GM21390 (cell line): ENCODE results near the gene PEX19.
"Not testable (repeated sequence)": the region's sequence is repeated elsewhere in the genome, so short reads cannot be mapped to it uniquely, and the experiment has no call there.

Source experiments
- ATAC-seq: cut with Tn5 transposase; IDR thresholded peaks from one replicate; pipeline ENCODE4 v1.9.1; 2021; ENCODE audit not compliant: unreplicated experiment

The PEX19 gene

GRCh38 chr1:160284782-160285344 is at the start of gene PEX19:
Gene PEX19 (minus strand): TSS chr1:160285133. CDS start chr1:160285124, 9 bp downstream.
- peak; percentile 96 for ATAC-seq

GRCh38 chr1:160332516-160332915 is 47.6 kb upstream of the PEX19 start:
- ATAC-seq = no peak

- ATAC-seq = no peak
Observed at GRCh38 chr1:160330119-160330518, 45.2 kb upstream of the PEX19 start.

- no peak for ATAC-seq
Observed at GRCh38 chr1:160328184-160328583, 43.3 kb upstream of the PEX19 start.

GRCh38 chr1:160326418-160326817 is 41.5 kb upstream of the PEX19 start:
- ATAC-seq = no peak

- no peak for ATAC-seq
Observed at GRCh38 chr1:160325252-160325651, 40.3 kb upstream of the PEX19 start.

GRCh38 chr1:160322831-160323230 is 37.9 kb upstream of the PEX19 start:
- ATAC-seq = no peak

- ATAC-seq = no peak
Observed at GRCh38 chr1:160315359-160315758, 30.4 kb upstream of the PEX19 start.

- ATAC-seq = no peak
Observed at GRCh38 chr1:160309571-160309970, 24.6 kb upstream of the PEX19 start.

GRCh38 chr1:160309185-160309557 is 24.2 kb upstream of the PEX19 start:
- ATAC-seq = no peak

- no peak for ATAC-seq
Observed at GRCh38 chr1:160308451-160309184, 23.7 kb upstream of the PEX19 start.

GRCh38 chr1:160307118-160307791 is 22.3 kb upstream of the PEX19 start:
- no peak for ATAC-seq

- no peak for ATAC-seq
Observed at GRCh38 chr1:160300173-160300572, 15.2 kb upstream of the PEX19 start.

GRCh38 chr1:160296036-160296435 is 11.1 kb upstream of the PEX19 start:
- ATAC-seq = no peak

GRCh38 chr1:160293020-160293968 is 8.4 kb upstream of the PEX19 start:
- no peak for ATAC-seq

GRCh38 chr1:160291248-160292220 is 6.6 kb upstream of the PEX19 start:
- peak; percentile 66 for ATAC-seq

GRCh38 chr1:160287769-160288168 is 2.8 kb upstream of the PEX19 start:
- not testable (repeated sequence) for ATAC-seq

GRCh38 chr1:160285506-160285905 is 573 bp upstream of the PEX19 start:
- no peak for ATAC-seq

- peak; percentile 13 for ATAC-seq
Observed at GRCh38 chr1:160284220-160284781, 632 bp downstream of the PEX19 start.

GRCh38 chr1:160282807-160283206 is 2.1 kb downstream of the PEX19 start:
- ATAC-seq = no peak
